C4-2B (cell line): ENCODE data around the gene FHIT.

Source experiments
- ZFX ChIP-seq: fragments of 450-650 bp; IDR thresholded peaks from 2 replicates; pipeline ENCODE4 v1.6.1; 2017
- TF ChIP-seq, protein P1 (sequence below): fragments of 450-650 bp; conservative IDR thresholded peaks from 2 replicates; pipeline ENCODE4 v1.5.1; 2017; ENCODE audit warnings: mild to moderate bottlenecking

DNA sequence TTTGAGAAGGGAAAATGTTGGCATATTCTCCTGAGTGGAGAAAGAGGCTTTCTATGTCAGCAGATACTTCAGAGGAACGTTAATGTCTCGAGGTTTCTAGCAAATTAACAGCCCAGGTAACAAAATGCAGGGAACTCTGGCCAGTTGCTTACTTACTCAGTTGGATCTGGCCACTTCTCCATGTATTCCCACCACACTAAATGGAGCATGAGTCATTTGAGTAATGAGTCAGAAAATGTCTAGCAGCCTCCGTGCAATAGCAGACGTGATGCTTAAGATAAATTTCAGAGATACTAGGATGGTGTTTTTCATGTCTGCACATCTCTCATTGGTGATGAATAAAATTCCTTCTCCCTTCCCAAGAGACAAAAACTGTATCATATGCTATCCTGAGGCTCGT lies 671.5 kb downstream of the FHIT start:
- TF ChIP-seq, protein P1, sequence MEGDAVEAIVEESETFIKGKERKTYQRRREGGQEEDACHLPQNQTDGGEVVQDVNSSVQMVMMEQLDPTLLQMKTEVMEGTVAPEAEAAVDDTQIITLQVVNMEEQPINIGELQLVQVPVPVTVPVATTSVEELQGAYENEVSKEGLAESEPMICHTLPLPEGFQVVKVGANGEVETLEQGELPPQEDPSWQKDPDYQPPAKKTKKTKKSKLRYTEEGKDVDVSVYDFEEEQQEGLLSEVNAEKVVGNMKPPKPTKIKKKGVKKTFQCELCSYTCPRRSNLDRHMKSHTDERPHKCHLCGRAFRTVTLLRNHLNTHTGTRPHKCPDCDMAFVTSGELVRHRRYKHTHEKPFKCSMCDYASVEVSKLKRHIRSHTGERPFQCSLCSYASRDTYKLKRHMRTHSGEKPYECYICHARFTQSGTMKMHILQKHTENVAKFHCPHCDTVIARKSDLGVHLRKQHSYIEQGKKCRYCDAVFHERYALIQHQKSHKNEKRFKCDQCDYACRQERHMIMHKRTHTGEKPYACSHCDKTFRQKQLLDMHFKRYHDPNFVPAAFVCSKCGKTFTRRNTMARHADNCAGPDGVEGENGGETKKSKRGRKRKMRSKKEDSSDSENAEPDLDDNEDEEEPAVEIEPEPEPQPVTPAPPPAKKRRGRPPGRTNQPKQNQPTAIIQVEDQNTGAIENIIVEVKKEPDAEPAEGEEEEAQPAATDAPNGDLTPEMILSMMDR, result no peak
- no peak for TF ChIP-seq ZFX
